ENCODE data around the gene SQOR. TPM values are rescaled to one million over a fixed set of nuclear protein-coding genes. Genes with fewer than 3 reads are reported as not detected.

Gene SQOR
- total and polyA plus RNA-seq, 2 of the 4 experiments (the other 2 are of a cell fraction): 22.1 to 40.3 TPM

- no peak overlapping the region for H3K23ac ChIP-seq (ENCODE audit: low read depth, low read length)
- no peak overlapping the region; the same call in 1 of the 2 replicates for H4K5ac ChIP-seq (ENCODE audit: low read depth, low read length)
- H2BK120ac ChIP-seq (ENCODE audit: low read depth, low read length): no peak overlapping the region
- H3K9me1 ChIP-seq (ENCODE audit: insufficient read depth, low read length): peaks cover 3% of the 10 kb centered on the region; the same call in 1 of the 2 replicates
- no peak overlapping the region for H2AFZ ChIP-seq (replicated peaks; ENCODE audit: low read length, poor library complexity)
- H3K27me3 ChIP-seq (ENCODE audit: control insufficient read depth, insufficient read depth, low read length): no peaks in the 10 kb centered on the region
- no peak for ATAC-seq (ENCODE audit: low read depth)
- H3K14ac ChIP-seq (replicated peaks; ENCODE audit: low read depth, low read length): no peak overlapping the region
- H3K56ac ChIP-seq (ENCODE audit: extremely low read depth, insufficient read depth, low read length): no peak overlapping the region
- H3K4ac ChIP-seq (ENCODE audit: low read depth, low read length): no peak overlapping the region
- no peak overlapping the region for H3K27ac ChIP-seq (ENCODE audit: insufficient read depth, low read length)
- no peak for TF ChIP-seq USF2 (IDR thresholded peaks at IDR 0.05; ENCODE audit: low read depth, low read length)
- TF ChIP-seq POLR2A (IDR thresholded peaks at IDR 0.05; ENCODE audit: low read depth, low read length): no peak
- no peak for TF ChIP-seq MAZ (IDR thresholded peaks at IDR 0.05; ENCODE audit: borderline replicate concordance, low read depth, low read length)
- ChIA-PET POLR2A (ENCODE audit: unreplicated experiment) (no interaction called here), CTCF (no interaction called here)
- H2AK5ac ChIP-seq (ENCODE audit: low read depth, low read length): no peak overlapping the region
- no peak for DNase-seq
- H3K4me3 ChIP-seq (ENCODE audit: insufficient read depth, low read depth, low read length): no peak overlapping the region
- no CpG with 5 or more reads among the region's 3 CpGs for WGBS, 2 experiments (ENCODE audit: extremely low coverage in 2 of 2, insufficient read length in 1 of 2)
- no peak overlapping the region for H3K9ac ChIP-seq (ENCODE audit: low read depth, low read length)
- no peak overlapping the region for H3K18ac ChIP-seq (ENCODE audit: low read depth, low read length)
- in situ Hi-C loops (cut with MboI; ENCODE audit: low sequenced_read_pairs) (no loop called here), dilution Hi-C loops (cut with HindIII; ENCODE audit: low sequenced_read_pairs, unreplicated experiment) (no loop called here), intact Hi-C loops (cut with micrococcal nuclease) (no loop called here)
- no peak overlapping the region for H2BK5ac ChIP-seq (ENCODE audit: low read depth, low read length, poor library complexity, severe bottlenecking)
- H2BK20ac ChIP-seq (ENCODE audit: low read depth, low read length): no peak overlapping the region
- H3K4me1 ChIP-seq (ENCODE audit: control insufficient read depth, insufficient read depth, low read length): peaks cover 2% of the 10 kb centered on the region; the same call in 1 of the 2 replicates
- no peak overlapping the region for H4K91ac ChIP-seq (ENCODE audit: insufficient read depth, low read depth, low read length)
- H4K20me1 ChIP-seq (ENCODE audit: insufficient read depth, low read length): no peaks in the 10 kb centered on the region
- peaks cover 0 to 3% of the 10 kb centered on the region in 2 experiments; a peak in 2 of 4 replicates for H3K79me1 ChIP-seq (ENCODE audit: low read depth in 1 of 2, low read length in 2 of 2)
- H2BK15ac ChIP-seq (ENCODE audit: low read depth, low read length): no peak overlapping the region
- H3K9me3 ChIP-seq (ENCODE audit: control insufficient read depth, insufficient read depth, low read length): no peaks in the 10 kb centered on the region
- no TSS peak for BruUV-seq (replicated peaks)
- no peak overlapping the region for H3K4me2 ChIP-seq (ENCODE audit: low read depth, low read length)
- peaks cover under 1% of the 10 kb centered on the region for H3K36me3 ChIP-seq (ENCODE audit: control insufficient read depth, insufficient read depth, low read length)
- H4K8ac ChIP-seq (ENCODE audit: low read depth in 2 of 2, low read length in 2 of 2): no peak overlapping the region
- H2AK9ac ChIP-seq (replicated peaks; ENCODE audit: low read depth, low read length, poor library complexity): no peak overlapping the region
These were observed 19.0 kb downstream of the SQOR start for GRCh38 chr15:45653702-45654424.

Measured in IMR-90 (cell line).